HEK293 (cell line): ENCODE data around the gene CDC26.
"Not testable (repeated sequence)": the region's sequence is repeated elsewhere in the genome, so short reads cannot be mapped to it uniquely, and the experiment has no call there.

Experiments
- CTCF ChIA-PET: fragments of 350-600 bp; formaldehyde crosslinking; extraction: SDS; loops from one replicate; lab custom pipeline; 2021; ENCODE audit warnings: antibody characterized with exemption; lab: Yijun Ruan, JAX
- POLR2A ChIA-PET: fragments of 300-600 bp; formaldehyde crosslinking; extraction: SDS; loops from one replicate; lab custom pipeline; 2020; ENCODE audit warnings: antibody characterized with exemption, inconsistent platforms; lab: Yijun Ruan, JAX
- H3K27ac ChIP-seq: fragments of 200-500 bp; sonication (Bioruptor generic); 2 replicates; pipeline ENCODE4 v1.5.1; 2014; ENCODE audit warnings: low read depth, low read length, control low read depth, inconsistent platforms; ENCODE audit errors: extremely low read depth
- H3K36me3 ChIP-seq, 2 experiments: fragments of 200-500 bp in 1 of 2; sonication (Bioruptor generic) in 1 of 2; 1 replicate in 1 of 2; 2 replicates in 1 of 2; pipeline ENCODE4 v1.5.1; 2014 to 2017; ENCODE audit warnings: inconsistent platforms in 2 of 2, low read length in 2 of 2; ENCODE audit not compliant: control insufficient read depth in 2 of 2, insufficient read depth in 1 of 2
- H3K4me1 ChIP-seq: fragments of 200-500 bp; sonication (Bioruptor generic); 2 replicates; pipeline ENCODE4 v1.5.1; 2014; ENCODE audit warnings: mild to moderate bottlenecking, low read length, inconsistent platforms; ENCODE audit not compliant: control insufficient read depth, insufficient read depth
- H3K4me3 ChIP-seq: 2 replicates; pipeline ENCODE4 v1.5.1; 2011; ENCODE audit warnings: low read depth, mild to moderate bottlenecking, control low read depth, low read length, moderate library complexity
- H3K9me3 ChIP-seq: fragments of 200-500 bp; sonication (Bioruptor generic); 2 replicates; pipeline ENCODE4 v1.5.1; 2014; ENCODE audit warnings: low read depth, low read length, inconsistent platforms; ENCODE audit not compliant: control insufficient read depth, insufficient read depth
- GFI1B ChIP-seq: fragments of 450-650 bp; formaldehyde crosslinking; IDR thresholded peaks from 2 replicates; pipeline ENCODE4 v1.5.1; 2016; ENCODE audit warnings: missing biosample characterization, missing genetic modification characterization
- KLF16 ChIP-seq: fragments of 450-650 bp; formaldehyde crosslinking; IDR thresholded peaks from 2 replicates; pipeline ENCODE4 v1.5.1; 2017; ENCODE audit warnings: missing biosample characterization, missing genetic modification characterization
- RBAK ChIP-seq: fragments of 450-650 bp; formaldehyde crosslinking; IDR thresholded peaks from 2 replicates; pipeline ENCODE4 v1.5.1; 2016; ENCODE audit warnings: missing biosample characterization, missing genetic modification characterization
- SALL2 ChIP-seq: fragments of 450-650 bp; formaldehyde crosslinking; IDR thresholded peaks from 2 replicates; pipeline ENCODE4 v1.5.0; 2017; ENCODE audit warnings: missing biosample characterization, mild to moderate bottlenecking, missing genetic modification characterization, borderline replicate concordance
- SP2 ChIP-seq: fragments of 450-650 bp; formaldehyde crosslinking; IDR thresholded peaks from 2 replicates; pipeline ENCODE4 v1.5.1; 2016; ENCODE audit warnings: missing biosample characterization, missing genetic modification characterization
- ZBTB21 ChIP-seq: fragments of 450-650 bp; formaldehyde crosslinking; IDR thresholded peaks from 2 replicates; pipeline ENCODE4 v1.5.1; 2017; ENCODE audit warnings: missing biosample characterization, missing genetic modification characterization
- ZBTB48 ChIP-seq: fragments of 450-650 bp; formaldehyde crosslinking; IDR thresholded peaks from 2 replicates; pipeline ENCODE4 v1.5.1; 2016; ENCODE audit warnings: missing biosample characterization, missing genetic modification characterization
- ZNF391 ChIP-seq: fragments of 450-650 bp; formaldehyde crosslinking; IDR thresholded peaks from 2 replicates; pipeline ENCODE4 v1.5.1; 2016; ENCODE audit warnings: low read depth, missing biosample characterization, missing genetic modification characterization, borderline replicate concordance
- ZNF544 ChIP-seq: fragments of 450-650 bp; formaldehyde crosslinking; IDR thresholded peaks from 2 replicates; pipeline ENCODE4 v1.5.0; 2017; ENCODE audit warnings: missing biosample characterization, missing genetic modification characterization
- ZNF549 ChIP-seq: fragments of 450-650 bp; IDR thresholded peaks from 2 replicates; pipeline ENCODE4 v1.5.1; 2018; ENCODE audit warnings: missing biosample characterization, missing genetic modification characterization, mild to moderate bottlenecking, inconsistent platforms, moderate library complexity
- ZNF777 ChIP-seq: fragments of 450-650 bp; formaldehyde crosslinking; IDR thresholded peaks from 2 replicates; pipeline ENCODE4 v1.5.1; 2017; ENCODE audit warnings: missing biosample characterization, missing genetic modification characterization, borderline replicate concordance
- ZNF785 ChIP-seq: fragments of 450-650 bp; formaldehyde crosslinking; IDR thresholded peaks from 2 replicates; pipeline ENCODE4 v1.5.1; 2016; ENCODE audit warnings: missing biosample characterization, missing genetic modification characterization
- TF ChIP-seq, protein P1 (sequence below): fragments of 450-650 bp; formaldehyde crosslinking; IDR thresholded peaks from 2 replicates; pipeline ENCODE4 v1.5.1; 2016; ENCODE audit warnings: missing biosample characterization, missing genetic modification characterization, borderline replicate concordance
- TF ChIP-seq, protein P2 (sequence below): fragments of 450-650 bp; formaldehyde crosslinking; IDR thresholded peaks from 2 replicates; pipeline ENCODE4 v1.5.1; 2017; ENCODE audit warnings: missing biosample characterization, missing genetic modification characterization
- TF ChIP-seq, protein P3 (sequence below): fragments of 450-650 bp; formaldehyde crosslinking; IDR thresholded peaks from 2 replicates; pipeline ENCODE4 v1.5.1; 2016; ENCODE audit warnings: missing biosample characterization, missing genetic modification characterization
- TF ChIP-seq, protein P4 (sequence below): fragments of 450-650 bp; formaldehyde crosslinking; IDR thresholded peaks from 2 replicates; pipeline ENCODE4 v1.5.1; 2017; ENCODE audit warnings: missing biosample characterization, mild to moderate bottlenecking, missing genetic modification characterization, moderate library complexity

The CDC26 gene

DNA sequence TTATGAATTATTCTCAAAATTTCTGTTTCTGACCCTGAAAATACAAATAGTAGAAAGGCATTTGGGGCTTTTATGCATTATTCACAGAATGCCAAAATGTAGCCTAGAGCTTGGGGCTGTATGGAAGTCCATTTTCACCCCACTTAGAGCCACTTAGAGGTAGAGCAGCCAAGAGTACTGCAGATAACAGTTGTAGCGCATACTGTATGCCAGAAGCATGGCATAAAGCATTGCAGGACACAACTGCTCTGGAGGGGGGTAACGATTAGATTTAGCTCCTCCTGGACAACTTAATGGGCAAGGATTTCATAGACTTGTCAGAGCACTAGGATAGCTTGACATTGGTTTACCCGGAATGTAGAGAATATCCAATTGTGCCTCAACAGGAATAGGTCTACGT, 38.3 kb downstream of the CDC26 start:
- POLR2A ChIA-PET: interaction anchor here (1.4 kb wide), 1 partner anchor 16 kb away, joined by 7 read pairs; the partner anchor contains the start of genes FKBP15 and SLC31A1
- H3K27ac ChIP-seq: no peak overlapping the region
- H3K9me3 ChIP-seq: no peaks in the 10 kb centered on the region
- CTCF ChIA-PET: interaction anchor here (1.5 kb wide), 1 partner anchor 8 kb away, joined by 3 read pairs; no protein-coding TSS in a partner anchor
- H3K36me3 ChIP-seq: no peaks in the 10 kb centered on the region
- TF ChIP-seq SALL2: no peak
- no peak for TF ChIP-seq ZBTB21 (tag by site-specific recombination)
- TF ChIP-seq RBAK: no peak
- TF ChIP-seq, protein P1, sequence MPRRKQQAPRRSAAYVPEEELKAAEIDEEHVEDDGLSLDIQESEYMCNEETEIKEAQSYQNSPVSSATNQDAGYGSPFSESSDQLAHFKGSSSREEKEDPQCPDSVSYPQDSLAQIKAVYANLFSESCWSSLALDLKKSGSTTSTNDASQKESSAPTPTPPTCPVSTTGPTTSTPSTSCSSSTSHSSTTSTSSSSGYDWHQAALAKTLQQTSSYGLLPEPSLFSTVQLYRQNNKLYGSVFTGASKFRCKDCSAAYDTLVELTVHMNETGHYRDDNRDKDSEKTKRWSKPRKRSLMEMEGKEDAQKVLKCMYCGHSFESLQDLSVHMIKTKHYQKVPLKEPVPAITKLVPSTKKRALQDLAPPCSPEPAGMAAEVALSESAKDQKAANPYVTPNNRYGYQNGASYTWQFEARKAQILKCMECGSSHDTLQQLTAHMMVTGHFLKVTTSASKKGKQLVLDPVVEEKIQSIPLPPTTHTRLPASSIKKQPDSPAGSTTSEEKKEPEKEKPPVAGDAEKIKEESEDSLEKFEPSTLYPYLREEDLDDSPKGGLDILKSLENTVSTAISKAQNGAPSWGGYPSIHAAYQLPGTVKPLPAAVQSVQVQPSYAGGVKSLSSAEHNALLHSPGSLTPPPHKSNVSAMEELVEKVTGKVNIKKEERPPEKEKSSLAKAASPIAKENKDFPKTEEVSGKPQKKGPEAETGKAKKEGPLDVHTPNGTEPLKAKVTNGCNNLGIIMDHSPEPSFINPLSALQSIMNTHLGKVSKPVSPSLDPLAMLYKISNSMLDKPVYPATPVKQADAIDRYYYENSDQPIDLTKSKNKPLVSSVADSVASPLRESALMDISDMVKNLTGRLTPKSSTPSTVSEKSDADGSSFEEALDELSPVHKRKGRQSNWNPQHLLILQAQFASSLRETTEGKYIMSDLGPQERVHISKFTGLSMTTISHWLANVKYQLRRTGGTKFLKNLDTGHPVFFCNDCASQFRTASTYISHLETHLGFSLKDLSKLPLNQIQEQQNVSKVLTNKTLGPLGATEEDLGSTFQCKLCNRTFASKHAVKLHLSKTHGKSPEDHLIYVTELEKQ (tag by site-specific recombination): no peak
- no peak for TF ChIP-seq ZBTB48 (tag by site-specific recombination)
- no peaks in the 10 kb centered on the region for H3K4me1 ChIP-seq
- H3K4me3 ChIP-seq: no peak overlapping the region

DNA sequence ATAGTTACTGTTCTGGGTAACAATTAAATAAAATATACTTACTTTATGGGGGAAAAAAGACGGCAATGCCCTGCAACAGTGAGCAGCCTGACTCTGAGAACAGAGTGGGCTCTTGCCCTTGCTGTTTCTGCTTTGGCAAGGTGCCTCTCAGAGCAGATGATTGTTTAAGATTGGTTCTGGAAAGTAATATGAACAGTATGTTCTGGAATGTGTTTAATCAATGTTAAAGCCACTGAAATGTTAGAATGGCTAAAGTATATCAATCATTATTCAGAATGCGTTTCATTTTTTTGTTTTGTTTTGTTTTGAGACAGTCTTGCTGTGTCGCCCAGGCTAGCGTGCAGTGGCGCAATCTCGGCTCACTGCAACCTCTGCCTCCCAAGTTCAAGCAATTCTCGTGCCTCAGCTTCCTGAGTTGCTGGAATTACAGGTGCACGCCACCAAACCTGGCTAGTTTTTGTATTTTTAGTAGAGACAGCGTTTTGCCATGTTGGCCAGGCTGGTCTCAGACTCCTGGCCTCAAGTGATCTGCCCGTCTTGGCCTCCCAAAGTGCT, 39.6 kb downstream of the CDC26 start:
- POLR2A ChIA-PET, CTCF ChIA-PET, H3K4me1 ChIP-seq, H3K27ac ChIP-seq, H3K36me3 ChIP-seq, H3K4me3 ChIP-seq, H3K9me3 ChIP-seq: not testable (repeated sequence)

DNA sequence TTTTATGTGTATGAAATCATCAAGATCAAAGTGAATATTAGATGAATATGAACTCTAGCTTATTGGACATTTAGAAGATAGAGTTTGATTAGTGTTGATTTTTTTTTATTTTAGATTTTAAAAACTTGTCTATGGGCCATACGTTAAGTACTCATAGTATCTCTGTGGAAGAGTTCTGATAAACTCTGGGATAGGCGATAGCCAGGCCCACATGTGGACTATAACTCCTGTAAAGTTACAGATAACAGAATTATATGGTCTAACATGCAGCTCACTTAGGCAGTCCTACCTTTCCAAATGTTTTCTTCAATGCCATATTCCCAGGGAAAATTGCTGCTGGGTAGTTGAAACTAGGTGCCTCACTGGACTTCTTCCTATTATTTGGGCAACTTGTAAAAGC, 43.7 kb downstream of the CDC26 start:
- Histone ChIP-seq H3K9me3 (no peaks in the 10 kb centered on the region), H3K4me3 (no peak overlapping the region), H3K36me3 (no peaks in the 10 kb centered on the region; a peak in 1 of 3 replicates), H3K4me1 (no peaks in the 10 kb centered on the region), H3K27ac (no peak overlapping the region)
- TF ChIP-seq ZBTB21 (tag by site-specific recombination) (no peak), SP2 (tag by site-specific recombination) (no peak), ZNF549 (tag by site-specific recombination) (no peak), ZNF391 (no peak), ZNF777 (tag by site-specific recombination) (no peak), SALL2 (no peak), ZNF544 (tag by site-specific recombination) (no peak), GFI1B (tag by site-specific recombination) (no peak), ZNF785 (tag by site-specific recombination) (no peak), KLF16 (no peak)
- TF ChIP-seq, protein P2, sequence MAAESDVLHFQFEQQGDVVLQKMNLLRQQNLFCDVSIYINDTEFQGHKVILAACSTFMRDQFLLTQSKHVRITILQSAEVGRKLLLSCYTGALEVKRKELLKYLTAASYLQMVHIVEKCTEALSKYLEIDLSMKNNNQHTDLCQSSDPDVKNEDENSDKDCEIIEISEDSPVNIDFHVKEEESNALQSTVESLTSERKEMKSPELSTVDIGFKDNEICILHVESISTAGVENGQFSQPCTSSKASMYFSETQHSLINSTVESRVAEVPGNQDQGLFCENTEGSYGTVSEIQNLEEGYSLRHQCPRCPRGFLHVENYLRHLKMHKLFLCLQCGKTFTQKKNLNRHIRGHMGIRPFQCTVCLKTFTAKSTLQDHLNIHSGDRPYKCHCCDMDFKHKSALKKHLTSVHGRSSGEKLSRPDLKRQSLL (tag by site-specific recombination): no peak
- TF ChIP-seq, protein P3, sequence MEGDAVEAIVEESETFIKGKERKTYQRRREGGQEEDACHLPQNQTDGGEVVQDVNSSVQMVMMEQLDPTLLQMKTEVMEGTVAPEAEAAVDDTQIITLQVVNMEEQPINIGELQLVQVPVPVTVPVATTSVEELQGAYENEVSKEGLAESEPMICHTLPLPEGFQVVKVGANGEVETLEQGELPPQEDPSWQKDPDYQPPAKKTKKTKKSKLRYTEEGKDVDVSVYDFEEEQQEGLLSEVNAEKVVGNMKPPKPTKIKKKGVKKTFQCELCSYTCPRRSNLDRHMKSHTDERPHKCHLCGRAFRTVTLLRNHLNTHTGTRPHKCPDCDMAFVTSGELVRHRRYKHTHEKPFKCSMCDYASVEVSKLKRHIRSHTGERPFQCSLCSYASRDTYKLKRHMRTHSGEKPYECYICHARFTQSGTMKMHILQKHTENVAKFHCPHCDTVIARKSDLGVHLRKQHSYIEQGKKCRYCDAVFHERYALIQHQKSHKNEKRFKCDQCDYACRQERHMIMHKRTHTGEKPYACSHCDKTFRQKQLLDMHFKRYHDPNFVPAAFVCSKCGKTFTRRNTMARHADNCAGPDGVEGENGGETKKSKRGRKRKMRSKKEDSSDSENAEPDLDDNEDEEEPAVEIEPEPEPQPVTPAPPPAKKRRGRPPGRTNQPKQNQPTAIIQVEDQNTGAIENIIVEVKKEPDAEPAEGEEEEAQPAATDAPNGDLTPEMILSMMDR (tag by site-specific recombination): no peak
- TF ChIP-seq, protein P4, sequence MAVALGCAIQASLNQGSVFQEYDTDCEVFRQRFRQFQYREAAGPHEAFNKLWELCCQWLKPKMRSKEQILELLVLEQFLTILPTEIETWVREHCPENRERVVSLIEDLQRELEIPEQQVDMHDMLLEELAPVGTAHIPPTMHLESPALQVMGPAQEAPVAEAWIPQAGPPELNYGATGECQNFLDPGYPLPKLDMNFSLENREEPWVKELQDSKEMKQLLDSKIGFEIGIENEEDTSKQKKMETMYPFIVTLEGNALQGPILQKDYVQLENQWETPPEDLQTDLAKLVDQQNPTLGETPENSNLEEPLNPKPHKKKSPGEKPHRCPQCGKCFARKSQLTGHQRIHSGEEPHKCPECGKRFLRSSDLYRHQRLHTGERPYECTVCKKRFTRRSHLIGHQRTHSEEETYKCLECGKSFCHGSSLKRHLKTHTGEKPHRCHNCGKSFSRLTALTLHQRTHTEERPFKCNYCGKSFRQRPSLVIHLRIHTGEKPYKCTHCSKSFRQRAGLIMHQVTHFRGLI (tag by site-specific recombination): no peak
- ChIA-PET POLR2A (interaction anchor here (1.9 kb wide), 1 partner anchor 10 kb away, joined by 15 read pairs; the partner anchor contains the start of genes FKBP15 and SLC31A1), CTCF (interaction anchor here (0.6 to 1.6 kb wide), 4 partner anchors 10 to 482 kb away, joined by 3 to 12 read pairs (median 4); partner anchors contain the start of genes FKBP15 and SLC31A1)
